Fibroblast of lung (primary cell): ENCODE data around the gene FBN1. TPM values are rescaled to one million over a fixed set of nuclear protein-coding genes. Genes with fewer than 3 reads are reported as not detected.

ENCODE experiments used
- DNase-seq, 2 donors: peaks; one replicate each; pipeline versions ENCODE4 v3.0.0 to v3.0.0-alpha.2; 2010; ENCODE audit warnings: low read depth in 2 of 2
- H2AFZ ChIP-seq: 2 replicates; pipeline ENCODE4 v1.5.1; 2012; ENCODE audit warnings: low read length, control low read depth, inconsistent platforms
- H3K27ac ChIP-seq: 2 replicates; pipeline ENCODE4 v1.5.1; 2011; ENCODE audit warnings: low read length, control low read depth; ENCODE audit not compliant: insufficient read depth
- H3K27me3 ChIP-seq: 2 replicates; pipeline ENCODE4 v1.5.1; 2011; ENCODE audit warnings: mild to moderate bottlenecking, low read length; ENCODE audit not compliant: control insufficient read depth, insufficient read depth
- H3K36me3 ChIP-seq: 2 replicates; pipeline ENCODE4 v1.5.1; 2011; ENCODE audit warnings: low read length; ENCODE audit not compliant: control insufficient read depth, insufficient read depth
- H3K4me1 ChIP-seq: 2 replicates; pipeline ENCODE4 v1.5.1; 2011; ENCODE audit warnings: low read length; ENCODE audit not compliant: control insufficient read depth, insufficient read depth; ENCODE audit errors: extremely low read depth
- H3K4me2 ChIP-seq: 2 replicates; pipeline ENCODE4 v1.5.1; 2011; ENCODE audit warnings: low read length, control low read depth; ENCODE audit not compliant: insufficient read depth; ENCODE audit errors: extremely low read depth
- H3K4me3 ChIP-seq, 4 experiments: fragments of 200-600 bp in 1 of 4; sonication (generic) in 1 of 4; replicated peaks in 1 of 4; 2 replicates each; pipeline ENCODE4 v1.5.1; 2011 to 2016; ENCODE audit warnings: low read length in 4 of 4, low read depth in 3 of 4, mild to moderate bottlenecking in 3 of 4, control low read depth in 2 of 4, inconsistent platforms in 1 of 4, mixed read lengths in 1 of 4; ENCODE audit not compliant: insufficient read depth in 1 of 4; ENCODE audit errors: control extremely low read depth in 1 of 4
- H3K79me2 ChIP-seq: 2 replicates; pipeline ENCODE4 v1.5.1; 2012; ENCODE audit warnings: mild to moderate bottlenecking, low read length, inconsistent platforms; ENCODE audit not compliant: control insufficient read depth, insufficient read depth
- H3K9ac ChIP-seq: 2 replicates; pipeline ENCODE4 v1.5.1; 2011; ENCODE audit warnings: mild to moderate bottlenecking, low read length, control low read depth; ENCODE audit not compliant: insufficient read depth
- H3K9me3 ChIP-seq: 2 replicates; pipeline ENCODE4 v1.5.1; 2012; ENCODE audit warnings: low read depth, low read length; ENCODE audit not compliant: control insufficient read depth, insufficient read depth
- H4K20me1 ChIP-seq: 2 replicates; pipeline ENCODE4 v1.5.1; 2011; ENCODE audit warnings: low read length; ENCODE audit not compliant: control insufficient read depth, insufficient read depth; ENCODE audit errors: extremely low read depth
- CTCF ChIP-seq, 2 donors: IDR thresholded peaks in 1 of 2; conservative IDR thresholded peaks in 1 of 2; 1 replicate in 1 of 2; 2 replicates in 1 of 2; pipeline ENCODE4 v1.5.1; 2011 to 2012; ENCODE audit warnings: low read length in 2 of 2, control low read depth in 1 of 2, inconsistent platforms in 1 of 2, low read depth in 1 of 2, mild to moderate bottlenecking in 1 of 2
- EZH2 ChIP-seq: IDR thresholded peaks from 2 replicates; pipeline ENCODE4 v1.5.1; 2012; ENCODE audit warnings: low read length, control low read depth, mild to moderate bottlenecking; ENCODE audit errors: missing control alignments
- polyA plus RNA-seq, 2 donors: library from polyadenylated mRNA; depleted of rRNA in 1 of 2; stranded (reverse) in 1 of 2; unstranded in 1 of 2; fragments of >200 nt; gene quantifications; 2 replicates each; pipeline ENCODE4 v1.2.1, GENCODE V29; 2011 to 2012; ENCODE audit warnings: missing spikeins in 1 of 2
- total RNA-seq: library from RNA; depleted of rRNA; stranded (reverse); fragments of >200 nt; gene quantifications from 2 replicates; pipeline ENCODE4 v1.2.1, GENCODE V29; 2014

FBN1 gene
- total and polyA plus RNA-seq, 2 donors (not counting 1 experiment from before 2014, with no cell fraction given): 368 to 446 TPM

- Histone ChIP-seq H3K9ac (no peak overlapping the region), H2AFZ (no peak overlapping the region), H3K27ac (no peak overlapping the region), H4K20me1 (no peaks in the 10 kb centered on the region), H3K4me2 (no peak overlapping the region), H3K9me3 (no peaks in the 10 kb centered on the region), H3K36me3 (no peaks in the 10 kb centered on the region), H3K4me3 (no peak overlapping the region), H3K27me3 (no peaks in the 10 kb centered on the region), H3K79me2 (no peaks in the 10 kb centered on the region), H3K4me1 (peaks cover 5% of the 10 kb centered on the region)
- TF ChIP-seq EZH2: no peak
- TF ChIP-seq CTCF (conservative IDR thresholded peaks at IDR 0.05 in 1 of 2, IDR thresholded peaks at IDR 0.05 in 1 of 2; ENCODE audit: low read depth in 1 of 2, low read length in 2 of 2): no peak
- no peak for DNase-seq
These were observed 5.4 kb upstream of the FBN1 start for GRCh38 chr15:48650931-48651330.

GRCh38 chr15:48647962-48648361 is 2.5 kb upstream of the FBN1 start:
- Histone ChIP-seq H4K20me1 (no peaks in the 10 kb centered on the region), H3K79me2 (peaks cover 25% of the 10 kb centered on the region), H3K36me3 (no peaks in the 10 kb centered on the region), H3K27me3 (no peaks in the 10 kb centered on the region), H3K4me2 (no peak overlapping the region), H3K9me3 (no peaks in the 10 kb centered on the region), H3K4me3 (no peak overlapping the region), H3K27ac (no peak overlapping the region), H3K4me1 (peaks cover 5% of the 10 kb centered on the region), H2AFZ (no peak overlapping the region), H3K9ac (no peak overlapping the region)
- TF ChIP-seq CTCF (conservative IDR thresholded peaks at IDR 0.05 in 1 of 2, IDR thresholded peaks at IDR 0.05 in 1 of 2; ENCODE audit: low read depth in 1 of 2, low read length in 2 of 2) (peak; percentile 38 to 51), EZH2 (no peak)
- DNase-seq: peak; percentile 48 to 49

- peaks cover 5% of the 10 kb centered on the region for H3K4me1 ChIP-seq
- TF ChIP-seq CTCF (conservative IDR thresholded peaks at IDR 0.05 in 1 of 2, IDR thresholded peaks at IDR 0.05 in 1 of 2; ENCODE audit: low read depth in 1 of 2, low read length in 2 of 2) (no peak), EZH2 (no peak)
- peak overlapping the region; percentile 96 for H3K4me2 ChIP-seq
- no peaks in the 10 kb centered on the region for H3K9me3 ChIP-seq
- peak overlapping the region; percentile 94 for H3K9ac ChIP-seq
- peaks cover 41% of the 10 kb centered on the region for H3K79me2 ChIP-seq
- peak overlapping the region; percentile 93 to 98 (median 96) for H3K4me3 ChIP-seq
- H3K36me3 ChIP-seq: no peaks in the 10 kb centered on the region
- DNase-seq: no peak
- H4K20me1 ChIP-seq: no peaks in the 10 kb centered on the region
- H3K27ac ChIP-seq: peak overlapping the region; percentile 93
- H2AFZ ChIP-seq: peak overlapping the region; percentile 90
- H3K27me3 ChIP-seq: no peaks in the 10 kb centered on the region
These were observed 822 bp upstream of the FBN1 start for GRCh38 chr15:48646331-48646730.
